A673 (cell line): ENCODE measurements around the gene KBTBD6. TPM values are rescaled to one million over a fixed set of nuclear protein-coding genes. Genes with fewer than 3 reads are reported as not detected.

Experiments used
- BruUV-seq: library from RNA; stranded (reverse); fragments of 400-500 nt; replicated peaks from 2 replicates; lab custom pipeline; 2021; lab: Mats Ljungman, UMichigan
- CTCF ChIA-PET: fragments of 300-600 bp; sonication (Branson Sonifier 250); formaldehyde crosslinking; loops from one replicate; lab custom pipeline; 2022; ENCODE audit warnings: antibody characterized with exemption; lab: Charles Lee
- POLR2A ChIA-PET: fragments of 300-600 bp; sonication (Branson Sonifier 250); formaldehyde crosslinking; loops from one replicate; lab custom pipeline; 2022; ENCODE audit warnings: antibody characterized with exemption; ENCODE audit not compliant: low non-redundant PET; lab: Charles Lee
- DNase-seq: peaks from one replicate; pipeline ENCODE4 v3.0.0-alpha.2; 2015; ENCODE audit warnings: low spot score
- H3K27ac ChIP-seq: fragments of 200-600 bp; sonication (generic); 2 replicates; pipeline ENCODE4 v1.5.1; 2016; ENCODE audit warnings: mixed run types, low read depth, mild to moderate bottlenecking, mixed read lengths, antibody characterized with exemption, low read length; ENCODE audit not compliant: poor library complexity, severe bottlenecking
- H3K27me3 ChIP-seq: fragments of 200-600 bp; sonication (generic); replicated peaks from 2 replicates; pipeline ENCODE4 v1.6.1; 2017; ENCODE audit warnings: mixed run types, low read depth, mild to moderate bottlenecking, mixed read lengths, antibody characterized with exemption, low read length; ENCODE audit not compliant: insufficient read depth, poor library complexity
- H3K36me3 ChIP-seq: fragments of 200-600 bp; sonication (generic); 2 replicates; pipeline ENCODE4 v1.6.1; 2016; ENCODE audit warnings: mixed run types, mild to moderate bottlenecking, mixed read lengths, antibody characterized with exemption, low read length; ENCODE audit not compliant: insufficient read depth, poor library complexity, severe bottlenecking
- H3K4me1 ChIP-seq: fragments of 200-600 bp; sonication (generic); 2 replicates; pipeline ENCODE4 v1.6.1; 2017; ENCODE audit warnings: mixed run types, mild to moderate bottlenecking, mixed read lengths, antibody characterized with exemption, low read length; ENCODE audit not compliant: insufficient read depth, poor library complexity, severe bottlenecking
- H3K4me3 ChIP-seq: fragments of 200-600 bp; sonication (generic); 2 replicates; pipeline ENCODE4 v1.5.1; 2016; ENCODE audit warnings: low read depth, mixed run types, mild to moderate bottlenecking, mixed read lengths, low read length; ENCODE audit not compliant: poor library complexity, severe bottlenecking
- H3K9me3 ChIP-seq: fragments of 200-600 bp; sonication (generic); 2 replicates; pipeline ENCODE4 v1.6.1; 2016; ENCODE audit warnings: mixed run types, low read depth, mild to moderate bottlenecking, mixed read lengths, antibody characterized with exemption, low read length; ENCODE audit not compliant: poor library complexity, severe bottlenecking
- CTCF ChIP-seq: fragments of 300-800, 200-600 bp; sonication (generic); conservative IDR thresholded peaks from 2 replicates; pipeline ENCODE4 v1.5.1; 2017; ENCODE audit warnings: low read depth, mild to moderate bottlenecking, antibody characterized with exemption, low read length, moderate library complexity, mixed read lengths
- EZH2 ChIP-seq: fragments of 200-600 bp; sonication (generic); IDR thresholded peaks from 2 replicates; pipeline ENCODE4 v1.6.1; 2017; ENCODE audit warnings: borderline replicate concordance, low read depth, mild to moderate bottlenecking, mixed read lengths, antibody characterized with exemption, low read length; ENCODE audit not compliant: poor library complexity, severe bottlenecking
- intact Hi-C: fragments of 100-400 bp; cut with micrococcal nuclease; formaldehyde crosslinking; loops from one replicate; pipeline ENCODE4 v1.10.0; 2022; ENCODE audit not compliant: unreplicated experiment
- total RNA-seq: library from RNA; stranded (reverse); gene quantifications from 2 replicates; pipeline ENCODE4 v1.2.3, GENCODE V29; 2021

KBTBD6 gene
- total RNA-seq, 1 experiment from 2014 or later = 15.7 TPM

- H3K4me1 ChIP-seq = no peaks in the 10 kb centered on the region
- BruUV-seq = no TSS peak
- no peak for DNase-seq
- TF ChIP-seq CTCF = no peak
- H3K9me3 ChIP-seq = peaks cover 40% of the 10 kb centered on the region
- POLR2A ChIA-PET = no interaction called here
- intact Hi-C loops = no loop called here
- CTCF ChIA-PET = no interaction called here
- no peak overlapping the region for H3K27ac ChIP-seq
- H3K4me3 ChIP-seq = no peak overlapping the region
- H3K27me3 ChIP-seq = no peaks in the 10 kb centered on the region
- H3K36me3 ChIP-seq = no peaks in the 10 kb centered on the region
These were observed 17.5 kb upstream of the KBTBD6 start for GRCh38 chr13:41150058-41150457.

GRCh38 chr13:41148419-41149283 is 16.0 kb upstream of the KBTBD6 start:
- Histone ChIP-seq H3K27me3 (no peaks in the 10 kb centered on the region), H3K4me1 (no peaks in the 10 kb centered on the region), H3K9me3 (peaks cover 40% of the 10 kb centered on the region), H3K36me3 (no peaks in the 10 kb centered on the region), H3K27ac (no peak overlapping the region), H3K4me3 (no peak overlapping the region)
- TF ChIP-seq CTCF (no peak), EZH2 (no peak)
- no TSS peak for BruUV-seq
- ChIA-PET CTCF (no interaction called here), POLR2A (no interaction called here)
- intact Hi-C loops = no loop called here
- DNase-seq = no peak

- Histone ChIP-seq H3K9me3 (peaks cover 30% of the 10 kb centered on the region), H3K36me3 (no peaks in the 10 kb centered on the region), H3K27me3 (no peaks in the 10 kb centered on the region), H3K27ac (no peak overlapping the region), H3K4me1 (no peaks in the 10 kb centered on the region), H3K4me3 (no peak overlapping the region)
- BruUV-seq = no TSS peak
- TF ChIP-seq EZH2 = no peak
- TF ChIP-seq CTCF = no peak
- no peak for DNase-seq
- intact Hi-C loops = no loop called here
- CTCF ChIA-PET = no interaction called here
- POLR2A ChIA-PET = no interaction called here
These were observed 12.7 kb upstream of the KBTBD6 start for GRCh38 chr13:41145136-41145908.
